ENCODE measurements around the gene ZNF665. TPM values are rescaled to one million over a fixed set of nuclear protein-coding genes. Genes with fewer than 3 reads are reported as not detected.

The ZNF665 gene
- total and polyA plus RNA-seq, 11 donors: 0.38 to 3.6 (median 1.00) TPM

GRCh38 chr19:53183146-53183764 is 9.9 kb downstream of the ZNF665 start:
- Histone ChIP-seq H3K4me1 (no peaks in the 10 kb centered on the region), H3K27me3 (no peaks in the 10 kb centered on the region), H3K9me3 (peaks cover 0 to 8% (median 0%) of the 10 kb centered on the region in 12 donors), H3K27ac (no peak overlapping the region), H3K4me3 (no peak overlapping the region), H3K36me3 (peaks cover 0 to 21% (median 15%) of the 10 kb centered on the region in 9 donors)
- ATAC-seq: no peak
- intact Hi-C loops (cut with DNase I): loop anchor here in 1 of 10 donors (10.0 kb wide), 1 partner anchor 108 kb away; no protein-coding TSS in a partner anchor
- TF ChIP-seq CTCF (IDR thresholded peaks at IDR 0.05) (no peak), POLR2A (IDR thresholded peaks at IDR 0.05) (no peak)
- DNase-seq: no peak
- WGBS, 4 donors: 81 to 91% (median 87%) methylated on average over 6 of the region's 6 CpGs

GRCh38 chr19:53182202-53182601 is 11.0 kb downstream of the ZNF665 start:
- no peak for TF ChIP-seq POLR2A (IDR thresholded peaks at IDR 0.05)
- TF ChIP-seq CTCF (IDR thresholded peaks at IDR 0.05): no peak
- Histone ChIP-seq H3K27ac (no peak overlapping the region), H3K4me1 (no peaks in the 10 kb centered on the region), H3K9me3 (peaks cover 0 to 15% (median 0%) of the 10 kb centered on the region in 12 donors), H3K4me3 (no peak overlapping the region), H3K36me3 (peaks cover 0 to 21% (median 15%) of the 10 kb centered on the region in 9 donors), H3K27me3 (no peaks in the 10 kb centered on the region)
- intact Hi-C loops (cut with DNase I): loop anchor here in 1 of 10 donors (10.0 kb wide), 1 partner anchor 107 kb away; no protein-coding TSS in a partner anchor
- 89 to 97% (median 94%) methylated on average over 10 of the region's 10 CpGs for WGBS, 4 donors
- DNase-seq: no peak
- ATAC-seq: no peak

- TF ChIP-seq POLR2A (IDR thresholded peaks at IDR 0.05): no peak
- TF ChIP-seq CTCF (IDR thresholded peaks at IDR 0.05): no peak
- H3K9me3 ChIP-seq: peaks cover 0 to 17% (median 0%) of the 10 kb centered on the region in 12 donors
- intact Hi-C loops (cut with DNase I): no loop called here
These were observed 15.2 kb downstream of the ZNF665 start for GRCh38 chr19:53177986-53178385.

GRCh38 chr19:53172889-53173288 is 20.3 kb downstream of the ZNF665 start:
- ATAC-seq (no peak), DNase-seq (no peak)
- no peak overlapping the region for H3K4me3 ChIP-seq
- 47 to 58% (median 52%) methylated on average over 4 of the region's 4 CpGs for WGBS, 4 donors
- TF ChIP-seq POLR2A (IDR thresholded peaks at IDR 0.05) (no peak), CTCF (IDR thresholded peaks at IDR 0.05) (no peak)
- H3K4me1 ChIP-seq: no peaks in the 10 kb centered on the region
- peaks cover 0 to 48% (median 10%) of the 10 kb centered on the region in 12 donors for H3K9me3 ChIP-seq
- H3K27me3 ChIP-seq: no peaks in the 10 kb centered on the region
- H3K27ac ChIP-seq: no peak overlapping the region
- H3K36me3 ChIP-seq: peaks cover 0 to 12% (median 0%) of the 10 kb centered on the region in 9 donors
- intact Hi-C loops (cut with DNase I): no loop called here

More at GRCh38 chr19:53177986-53178385, 15.2 kb downstream of the ZNF665 start:
- WGBS, 4 donors: 87 to 96% (median 91%) methylated on average over 5 of the region's 5 CpGs
- Histone ChIP-seq H3K4me1 (no peaks in the 10 kb centered on the region), H3K27me3 (no peaks in the 10 kb centered on the region), H3K36me3 (peaks cover 0 to 31% (median 15%) of the 10 kb centered on the region in 9 donors), H3K4me3 (no peak overlapping the region), H3K27ac (no peak overlapping the region)
- DNase-seq (no peak), ATAC-seq (no peak)

Data from heart left ventricle (tissue), 16 donors.